ENCODE results near the gene NSG1. TPM values are rescaled to one million over a fixed set of nuclear protein-coding genes. Genes with fewer than 3 reads are reported as not detected.

Gene NSG1
- total and polyA plus RNA-seq, 7 donors = 1.4 to 9.6 (median 3.8) TPM

GRCh38 chr4:4368809-4369580, 17.9 kb upstream of the NSG1 start:
- Histone ChIP-seq H3K4me1 (no peaks in the 10 kb centered on the region), H3K9me3 (no peaks in the 10 kb centered on the region), H3K36me3 (no peaks in the 10 kb centered on the region), H3K4me3 (no peak overlapping the region), H3K27ac (no peak overlapping the region), H3K27me3 (no peaks in the 10 kb centered on the region)
- WGBS, 2 donors = 62 to 78% methylated on average over 11 of the region's 11 CpGs
- DNase-seq = no peak
- intact Hi-C loops (cut with DNase I) = no loop called here
- TF ChIP-seq CTCF (IDR thresholded peaks at IDR 0.05) (no peak), EP300 (IDR thresholded peaks at IDR 0.05) (no peak), POLR2AphosphoS5 (IDR thresholded peaks at IDR 0.05) (no peak), POLR2A (IDR thresholded peaks at IDR 0.05) (no peak)

GRCh38 chr4:4374388-4375098, 12.4 kb upstream of the NSG1 start:
- intact Hi-C loops (cut with DNase I) = no loop called here
- WGBS, 2 donors = 77 to 78% methylated on average over 6 of the region's 6 CpGs
- TF ChIP-seq CTCF (IDR thresholded peaks at IDR 0.05) (no peak), EP300 (IDR thresholded peaks at IDR 0.05) (no peak), POLR2AphosphoS5 (IDR thresholded peaks at IDR 0.05) (no peak), POLR2A (IDR thresholded peaks at IDR 0.05) (no peak)
- no peaks in the 10 kb centered on the region for H3K4me1 ChIP-seq
- H3K4me3 ChIP-seq = no peak overlapping the region
- H3K27me3 ChIP-seq = peaks cover 0 to 13% (median 0%) of the 10 kb centered on the region in 3 donors
- no peak for DNase-seq
- H3K36me3 ChIP-seq = no peaks in the 10 kb centered on the region
- H3K9me3 ChIP-seq = peaks cover 0 to 8% (median 0%) of the 10 kb centered on the region in 4 donors
- no peak overlapping the region for H3K27ac ChIP-seq

- H3K4me1 ChIP-seq = no peaks in the 10 kb centered on the region
- DNase-seq = no peak
- H3K36me3 ChIP-seq = no peaks in the 10 kb centered on the region
- no peak overlapping the region for H3K27ac ChIP-seq
- TF ChIP-seq POLR2A (IDR thresholded peaks at IDR 0.05) (no peak), EP300 (IDR thresholded peaks at IDR 0.05) (no peak), POLR2AphosphoS5 (IDR thresholded peaks at IDR 0.05) (no peak), CTCF (IDR thresholded peaks at IDR 0.05) (no peak)
- intact Hi-C loops (cut with DNase I) = no loop called here
- 70 to 79% methylated on average over 4 of the region's 4 CpGs for WGBS, 2 donors
- H3K9me3 ChIP-seq = peaks cover 0 to 8% (median 0%) of the 10 kb centered on the region in 4 donors
- H3K27me3 ChIP-seq = peaks cover 0 to 19% (median 0%) of the 10 kb centered on the region in 3 donors
- H3K4me3 ChIP-seq = no peak overlapping the region
These were observed 10.8 kb upstream of the NSG1 start for GRCh38 chr4:4376074-4376473.

- Histone ChIP-seq H3K9me3 (peaks cover 0 to 8% (median 0%) of the 10 kb centered on the region in 4 donors), H3K4me3 (no peak overlapping the region), H3K27ac (no peak overlapping the region), H3K4me1 (no peaks in the 10 kb centered on the region), H3K36me3 (no peaks in the 10 kb centered on the region), H3K27me3 (peaks cover 0 to 19% (median 0%) of the 10 kb centered on the region in 3 donors)
- no peak for TF ChIP-seq EP300 (IDR thresholded peaks at IDR 0.05)
- TF ChIP-seq CTCF (IDR thresholded peaks at IDR 0.05) = no peak
- TF ChIP-seq POLR2AphosphoS5 (IDR thresholded peaks at IDR 0.05) = no peak
- no peak for TF ChIP-seq POLR2A (IDR thresholded peaks at IDR 0.05)
- intact Hi-C loops (cut with DNase I) = no loop called here
- no peak for DNase-seq
- WGBS, 2 donors = 83 to 87% methylated on average over 12 of the region's 12 CpGs
These were observed 9.7 kb upstream of the NSG1 start for GRCh38 chr4:4377191-4377590.

Data from sigmoid colon (tissue), 7 donors.